PC-3 (cell line): ENCODE measurements around the gene DSP. TPM values are rescaled to one million over a fixed set of nuclear protein-coding genes. Genes with fewer than 3 reads are reported as not detected.

Experiments
- ATAC-seq: fragments of 200-7000 bp; cut with Tn5 transposase; 2 replicates; pipeline ENCODE4 v1.9.1; 2020; ENCODE audit warnings: mild to moderate bottlenecking, moderate library complexity
- BruUV-seq: library from RNA; stranded (reverse); fragments of 400-500 nt; replicated peaks from 2 replicates; lab custom pipeline; 2021; lab: Mats Ljungman, UMichigan
- CTCF ChIA-PET: fragments of 300-600 bp; sonication (Branson Sonifier 250); formaldehyde crosslinking; loops from one replicate; lab custom pipeline; 2022; ENCODE audit warnings: antibody characterized with exemption; lab: Charles Lee
- POLR2A ChIA-PET: fragments of 300-600 bp; sonication (Branson Sonifier 250); formaldehyde crosslinking; loops from one replicate; lab custom pipeline; 2022; ENCODE audit warnings: antibody characterized with exemption; ENCODE audit not compliant: unreplicated experiment; lab: Charles Lee
- DNase-seq: peaks from one replicate; pipeline ENCODE4 v3.0.0-alpha.2; 2015
- H2AFZ ChIP-seq: fragments of 300-600 bp; sonication (generic); 2 replicates; pipeline ENCODE4 v1.6.0; 2016; ENCODE audit warnings: antibody characterized with exemption, low read length
- H3F3A ChIP-seq: fragments of 300-600 bp; sonication (generic); one replicate; pipeline ENCODE4 v1.6.0; 2017; ENCODE audit warnings: antibody characterized with exemption, low read length, control low read depth, mild to moderate bottlenecking; ENCODE audit not compliant: unreplicated experiment
- H3K27ac ChIP-seq: fragments of 300-600 bp; sonication (generic); 2 replicates; pipeline ENCODE4 v1.5.1; 2016; ENCODE audit warnings: mild to moderate bottlenecking, low read length
- H3K27me3 ChIP-seq: fragments of 300-600 bp; sonication (generic); 2 replicates; pipeline ENCODE4 v1.6.1; 2016; ENCODE audit warnings: low read length, mixed read lengths
- H3K36me3 ChIP-seq: fragments of 300-600 bp; sonication (generic); 2 replicates; pipeline ENCODE4 v1.6.1; 2016; ENCODE audit warnings: low read depth, mixed run types, low read length, mixed read lengths
- H3K4me1 ChIP-seq: fragments of 300-600 bp; sonication (generic); 2 replicates; pipeline ENCODE4 v1.5.1; 2016; ENCODE audit warnings: low read length; ENCODE audit not compliant: insufficient read depth
- H3K4me2 ChIP-seq: fragments of 300-600 bp; sonication (generic); 2 replicates; pipeline ENCODE4 v1.6.0; 2016; ENCODE audit warnings: low read length
- H3K4me3 ChIP-seq: fragments of 300-600 bp; sonication (generic); 2 replicates; pipeline ENCODE4 v1.5.1; 2016; ENCODE audit warnings: mild to moderate bottlenecking, low read length, mixed read lengths
- H3K79me2 ChIP-seq: fragments of 300-600 bp; sonication (generic); 2 replicates; pipeline ENCODE4 v1.6.1; 2017; ENCODE audit warnings: low read length, mixed read lengths
- H3K9ac ChIP-seq: fragments of 300-600 bp; sonication (generic); 2 replicates; pipeline ENCODE4 v1.6.0; 2016; ENCODE audit warnings: mild to moderate bottlenecking, low read length
- H3K9me2 ChIP-seq: fragments of 300-600 bp; sonication (generic); replicated peaks from 2 replicates; pipeline ENCODE4 v1.6.1; 2016; ENCODE audit warnings: mixed run types, low read length, mixed read lengths
- H3K9me3 ChIP-seq: fragments of 300-600 bp; sonication (generic); 2 replicates; pipeline ENCODE4 v1.6.1; 2016; ENCODE audit warnings: low read length, mixed read lengths
- H4K20me1 ChIP-seq: fragments of 300-600 bp; sonication (generic); 2 replicates; pipeline ENCODE4 v1.6.1; 2016; ENCODE audit warnings: low read length, mixed read lengths
- CTCF ChIP-seq: fragments of 300-600 bp; sonication (generic); conservative IDR thresholded peaks from 2 replicates; pipeline ENCODE4 v1.5.1; 2017; ENCODE audit warnings: antibody characterized with exemption, low read depth, mild to moderate bottlenecking, low read length
- EZH2 ChIP-seq: fragments of 300-600 bp; sonication (generic); IDR thresholded peaks from one replicate; pipeline ENCODE4 v1.6.1; 2017; ENCODE audit warnings: antibody characterized with exemption, mild to moderate bottlenecking, low read length; ENCODE audit not compliant: unreplicated experiment
- EZH2phosphoT487 ChIP-seq: fragments of 300-600 bp; sonication (generic); IDR thresholded peaks from 2 replicates; pipeline ENCODE4 v1.6.1; 2018; ENCODE audit warnings: mild to moderate bottlenecking, antibody characterized with exemption, low read length, borderline replicate concordance
- intact Hi-C: fragments of 100-400 bp; cut with micrococcal nuclease; formaldehyde crosslinking; loops from 2 replicates; pipeline ENCODE4 v1.9.0; 2023
- total RNA-seq: library from RNA; depleted of rRNA; stranded (reverse); fragments of >200 nt; gene quantifications from 2 replicates; pipeline ENCODE4 v1.2.3, GENCODE V29; 2014

The DSP gene
- total RNA-seq, 1 experiment from 2014 or later, result 54.7 TPM

GRCh38 chr6:7532232-7532631 lies 9.2 kb upstream of the DSP start:
- peak overlapping the region; percentile 14; the same call in 1 of the 2 replicates for H3K9ac ChIP-seq
- H3K4me3 ChIP-seq, result peak overlapping the region; percentile 56
- H2AFZ ChIP-seq, result peak overlapping the region; percentile 84
- no peaks in the 10 kb centered on the region for H3F3A ChIP-seq
- H3K79me2 ChIP-seq, result no peaks in the 10 kb centered on the region
- no peaks in the 10 kb centered on the region for H3K27me3 ChIP-seq
- H4K20me1 ChIP-seq, result no peaks in the 10 kb centered on the region
- H3K4me1 ChIP-seq, result peaks cover 19% of the 10 kb centered on the region
- peak overlapping the region; percentile 87 for H3K4me2 ChIP-seq
- H3K36me3 ChIP-seq, result no peaks in the 10 kb centered on the region
- H3K9me3 ChIP-seq, result no peaks in the 10 kb centered on the region
- TF ChIP-seq CTCF (no peak), EZH2 (no peak)
- ChIA-PET CTCF (no interaction called here), POLR2A (no interaction called here)
- peak; percentile 73 for ATAC-seq
- no peaks in the 10 kb centered on the region for H3K9me2 ChIP-seq
- no TSS peak for BruUV-seq
- intact Hi-C loops, result no loop called here
- peak overlapping the region; percentile 16; the same call in 1 of the 2 replicates for H3K27ac ChIP-seq
- peak; percentile 87 for DNase-seq

- Histone ChIP-seq H3K79me2 (no peaks in the 10 kb centered on the region), H3K4me1 (peaks cover 19% of the 10 kb centered on the region), H2AFZ (peak overlapping the region; percentile 84), H3K4me3 (peak overlapping the region; percentile 56), H3K27me3 (no peaks in the 10 kb centered on the region), H3K27ac (peak overlapping the region; percentile 16; the same call in 1 of the 2 replicates), H3F3A (no peaks in the 10 kb centered on the region), H3K4me2 (peak overlapping the region; percentile 87), H3K9me2 (no peaks in the 10 kb centered on the region), H3K9ac (peak overlapping the region; percentile 14; the same call in 1 of the 2 replicates), H4K20me1 (no peaks in the 10 kb centered on the region), H3K36me3 (no peaks in the 10 kb centered on the region), H3K9me3 (no peaks in the 10 kb centered on the region)
- intact Hi-C loops, result no loop called here
- peak; percentile 46 for ATAC-seq
- no TSS peak for BruUV-seq
- CTCF ChIA-PET, result no interaction called here
- no peak for DNase-seq
- TF ChIP-seq EZH2phosphoT487, result no peak
- TF ChIP-seq EZH2, result no peak
- no peak for TF ChIP-seq CTCF
- POLR2A ChIA-PET, result no interaction called here
Observed at GRCh38 chr6:7532821-7533220, 8.7 kb upstream of the DSP start.

- no peak overlapping the region for H3K4me3 ChIP-seq
- no peaks in the 10 kb centered on the region for H3F3A ChIP-seq
- no TSS peak for BruUV-seq
- no peak overlapping the region for H3K4me2 ChIP-seq
- ATAC-seq, result no peak
- H3K9ac ChIP-seq, result no peak overlapping the region
- no peaks in the 10 kb centered on the region for H3K9me2 ChIP-seq
- no peaks in the 10 kb centered on the region for H3K79me2 ChIP-seq
- H3K9me3 ChIP-seq, result no peaks in the 10 kb centered on the region
- intact Hi-C loops, result no loop called here
- no peak for DNase-seq
- H3K27ac ChIP-seq, result no peak overlapping the region
- H3K27me3 ChIP-seq, result no peaks in the 10 kb centered on the region
- H2AFZ ChIP-seq, result no peak overlapping the region
- TF ChIP-seq CTCF (no peak), EZH2phosphoT487 (no peak), EZH2 (no peak)
- H3K36me3 ChIP-seq, result no peaks in the 10 kb centered on the region
- ChIA-PET CTCF (interaction anchor here (0.6 kb wide), 1 partner anchor 33 kb away, joined by 3 read pairs; no protein-coding TSS in a partner anchor), POLR2A (no interaction called here)
- H4K20me1 ChIP-seq, result no peaks in the 10 kb centered on the region
- peaks cover 19% of the 10 kb centered on the region for H3K4me1 ChIP-seq
Observed at GRCh38 chr6:7534192-7534591, 7.3 kb upstream of the DSP start.
